ENCODE results near the gene ZFYVE26.
"Not testable (repeated sequence)": the region's sequence is repeated elsewhere in the genome, so short reads cannot be mapped to it uniquely, and the experiment has no call there.

The ZFYVE26 gene

DNA sequence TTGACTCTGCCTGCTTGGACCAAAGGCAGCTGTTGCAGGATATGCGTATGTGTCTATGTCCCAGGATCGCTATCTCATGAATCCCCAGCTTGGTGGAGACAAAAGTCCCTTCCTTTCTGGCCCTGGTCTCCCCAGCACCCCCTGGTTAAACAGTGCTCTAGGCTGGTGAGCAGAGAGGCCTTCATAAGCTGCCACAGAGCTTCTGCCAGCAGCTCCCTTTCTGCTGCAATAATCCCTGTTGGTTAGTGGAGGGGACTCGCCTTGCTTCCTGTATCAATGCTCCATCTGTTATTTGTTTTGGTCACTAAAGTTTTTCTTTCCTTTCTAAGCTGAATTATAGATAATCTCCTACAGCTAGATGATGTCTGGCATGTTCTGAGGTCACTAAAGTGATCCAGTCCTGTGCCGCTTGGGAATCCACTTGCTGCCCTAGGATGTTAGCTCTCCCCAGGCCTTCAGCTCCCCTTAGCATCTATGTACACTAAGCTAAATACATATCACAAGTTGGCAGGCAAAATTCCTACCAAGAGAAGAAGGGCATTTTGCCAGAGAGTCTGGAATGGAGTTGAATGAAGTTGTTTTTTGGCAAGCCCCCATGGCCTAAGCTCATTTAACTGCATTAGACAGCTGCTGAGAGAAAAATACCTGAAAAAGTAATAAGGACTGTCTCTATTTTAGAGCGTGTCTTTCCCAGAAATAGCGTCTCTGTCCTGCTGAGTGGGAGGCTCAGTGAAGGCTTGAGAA is 66.9 kb downstream of the ZFYVE26 start:
- no peak for DNase-seq (ENCODE audit: low read depth in 3 of 3)

DNA sequence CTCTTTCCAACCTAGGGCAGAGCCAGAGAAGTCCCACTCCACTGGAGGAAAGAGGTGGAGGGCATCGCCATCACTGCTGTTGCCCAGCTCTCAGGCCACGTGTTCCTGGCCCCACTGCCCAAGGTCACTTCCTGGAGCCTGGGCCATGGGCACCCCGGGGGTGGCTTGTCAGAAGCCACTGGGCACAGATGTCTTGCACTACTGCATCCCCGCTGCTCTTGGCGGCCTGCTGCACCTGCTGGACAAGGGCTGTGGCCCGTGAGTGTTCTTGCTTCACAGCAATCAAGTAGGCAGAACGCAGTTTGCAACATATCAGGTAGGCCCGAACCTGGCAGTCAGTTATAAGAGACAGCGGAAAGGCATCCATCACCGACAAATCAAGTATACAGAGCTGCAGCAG is 68.1 kb downstream of the ZFYVE26 start:
- DNase-seq (ENCODE audit: low read depth in 3 of 3): no peak

DNA sequence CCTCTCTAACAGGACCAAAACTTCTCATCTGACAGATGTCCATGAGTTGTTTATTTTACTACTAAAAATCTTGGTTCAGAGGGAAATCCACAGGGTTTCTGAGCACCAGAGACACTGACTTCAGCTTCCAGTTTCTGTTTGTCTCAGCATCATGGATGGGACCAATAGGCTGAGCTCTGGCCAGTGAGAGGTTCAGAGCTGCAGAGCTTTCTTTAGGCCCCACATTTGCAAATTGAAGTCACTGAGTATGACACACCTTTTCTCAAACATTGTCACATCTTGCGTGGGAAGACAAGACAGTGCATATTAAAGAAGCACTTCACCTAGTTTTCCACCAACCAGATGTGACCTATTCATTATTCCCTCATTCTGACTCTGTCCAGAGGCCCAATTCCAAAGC is 69.5 kb downstream of the ZFYVE26 start:
- DNase-seq (ENCODE audit: low read depth in 3 of 3): peak in 2 of 3 donors; percentile 2 to 12

DNA sequence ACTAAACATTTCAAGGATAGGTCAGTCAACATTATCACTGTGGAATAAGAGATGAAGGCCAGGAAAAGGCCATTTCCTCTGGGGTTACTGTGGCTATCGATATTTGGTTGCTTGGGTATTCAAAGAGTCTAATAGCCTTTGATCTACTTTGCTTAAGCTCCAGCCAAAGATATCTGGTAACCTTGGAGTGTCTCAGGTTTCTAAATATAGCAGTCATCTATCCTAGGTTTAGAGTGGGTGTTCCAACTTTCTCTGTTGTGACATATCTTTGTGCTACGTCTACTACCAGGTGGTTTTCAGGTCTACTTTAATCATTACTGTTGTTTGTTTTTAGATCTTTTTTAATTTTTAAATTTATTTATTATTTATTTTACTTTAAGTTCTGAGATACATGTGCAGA is 72.3 kb downstream of the ZFYVE26 start:
- no peak for DNase-seq (ENCODE audit: low read depth in 3 of 3)

DNA sequence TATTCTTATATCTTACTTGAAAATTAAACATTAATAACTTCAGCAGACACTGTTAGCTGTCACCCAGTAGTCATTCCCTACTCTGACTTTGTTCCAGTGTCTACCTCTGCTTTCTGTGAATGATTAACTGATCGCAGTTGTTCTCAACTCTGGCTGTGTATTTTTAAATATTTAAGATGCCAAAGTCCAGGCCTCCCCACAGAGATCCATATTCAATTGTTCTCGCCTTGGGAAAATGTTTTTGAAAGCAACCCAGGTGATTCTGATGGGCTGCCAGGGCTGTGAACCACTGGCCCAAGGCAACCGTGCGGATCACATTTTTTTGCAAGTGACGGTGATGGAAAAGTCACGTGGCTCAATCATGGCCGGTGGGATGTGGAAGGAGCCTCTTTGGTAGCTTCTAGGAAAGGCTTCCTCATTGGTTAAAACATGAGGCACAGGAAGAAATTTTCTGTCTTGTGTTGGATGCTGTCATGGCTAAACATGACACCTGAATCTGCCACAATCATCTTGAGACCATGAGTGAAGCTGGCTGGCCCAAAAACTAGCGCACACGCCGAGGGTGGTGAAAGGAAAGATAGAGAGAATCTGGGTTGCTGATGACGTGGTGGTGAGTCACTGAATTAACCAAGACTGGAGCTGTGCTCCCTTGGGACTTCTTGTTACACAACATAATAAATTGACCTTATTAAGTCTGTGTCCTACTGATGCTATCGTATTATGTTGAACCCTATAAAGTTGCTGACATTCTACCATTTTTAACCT is 77.5 kb downstream of the ZFYVE26 start:
- DNase-seq (ENCODE audit: low read depth in 3 of 3): no peak

DNA sequence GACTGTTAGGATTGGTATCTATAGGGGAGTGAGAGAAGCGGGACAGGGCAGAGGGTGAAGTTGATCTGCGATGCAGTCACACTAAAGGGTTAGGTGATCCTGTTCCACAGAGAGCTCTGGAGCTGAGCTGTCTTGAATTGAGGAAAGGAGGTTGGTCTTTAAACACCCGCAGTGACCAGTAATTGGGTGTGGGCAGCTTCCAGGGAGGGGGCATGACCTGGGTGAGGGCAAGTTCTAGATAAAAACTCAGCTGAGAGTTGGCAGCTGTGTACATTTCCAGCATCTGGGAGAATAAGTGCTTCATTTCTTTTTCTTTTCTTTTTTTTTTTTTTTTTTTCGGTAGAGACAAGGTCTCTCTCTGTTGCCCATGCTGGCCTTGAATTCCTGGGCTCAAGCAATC is 79.6 kb downstream of the ZFYVE26 start:
- DNase-seq (ENCODE audit: low read depth in 3 of 3): no peak

DNA sequence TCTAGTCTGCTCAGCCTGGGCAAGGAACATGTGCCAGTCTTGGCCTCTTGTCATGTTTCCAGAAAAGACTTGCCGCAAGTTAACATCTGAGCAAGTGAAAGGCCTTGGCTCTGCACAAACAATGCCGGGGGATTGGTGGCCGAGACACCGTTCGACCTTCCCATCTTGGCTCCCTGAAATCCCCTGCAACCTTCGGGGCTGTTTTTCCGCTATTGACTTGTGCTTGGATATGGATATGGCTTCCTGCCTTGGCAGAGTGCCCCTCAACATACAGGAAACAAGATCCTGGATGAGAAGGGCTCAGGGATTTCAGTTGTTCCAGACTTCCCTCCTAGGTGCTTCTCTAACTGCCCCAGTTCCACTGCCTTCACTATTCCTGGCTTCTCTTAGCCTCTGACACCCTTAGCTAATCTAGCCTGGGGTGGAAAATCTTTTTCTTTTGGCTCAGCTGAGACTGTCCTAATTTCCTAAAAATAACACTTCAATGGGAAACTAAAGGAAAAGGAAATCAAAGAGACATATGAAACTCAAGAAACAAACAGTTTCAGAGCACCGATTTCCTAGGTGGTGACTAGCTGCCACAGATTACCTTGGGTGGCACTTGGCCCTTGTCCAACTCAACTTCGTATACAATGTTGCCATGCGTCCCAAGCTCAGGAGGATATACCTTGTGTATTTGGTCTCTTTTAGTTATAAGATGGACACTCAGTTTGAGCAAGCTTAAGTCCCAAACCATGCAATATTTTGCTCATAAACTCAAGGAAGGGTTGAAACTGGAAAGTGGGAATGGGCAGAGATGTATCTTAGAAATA is 80.8 kb downstream of the ZFYVE26 start:
- no peak for DNase-seq (ENCODE audit: low read depth in 3 of 3)

DNA sequence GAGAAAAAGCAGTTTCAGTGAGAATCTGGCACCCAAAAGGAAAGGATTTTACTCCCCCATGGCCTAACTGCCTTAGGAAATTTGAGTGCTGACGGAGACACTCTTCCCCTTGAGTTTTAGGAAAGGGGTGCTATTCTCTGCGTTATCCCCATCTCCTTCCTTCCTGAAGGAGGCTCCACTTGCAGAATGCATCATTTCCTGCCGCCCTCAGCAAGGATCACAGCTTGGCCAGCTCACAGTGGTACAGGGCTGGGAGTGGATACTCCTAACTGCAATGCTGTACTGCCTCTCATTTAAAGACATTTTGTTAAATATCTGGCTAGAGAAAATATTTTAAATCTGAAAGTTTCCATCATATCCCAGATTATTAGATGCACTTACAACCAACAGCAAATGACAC is 81.7 kb downstream of the ZFYVE26 start:
- no peak for DNase-seq (ENCODE audit: low read depth in 3 of 3)

DNA sequence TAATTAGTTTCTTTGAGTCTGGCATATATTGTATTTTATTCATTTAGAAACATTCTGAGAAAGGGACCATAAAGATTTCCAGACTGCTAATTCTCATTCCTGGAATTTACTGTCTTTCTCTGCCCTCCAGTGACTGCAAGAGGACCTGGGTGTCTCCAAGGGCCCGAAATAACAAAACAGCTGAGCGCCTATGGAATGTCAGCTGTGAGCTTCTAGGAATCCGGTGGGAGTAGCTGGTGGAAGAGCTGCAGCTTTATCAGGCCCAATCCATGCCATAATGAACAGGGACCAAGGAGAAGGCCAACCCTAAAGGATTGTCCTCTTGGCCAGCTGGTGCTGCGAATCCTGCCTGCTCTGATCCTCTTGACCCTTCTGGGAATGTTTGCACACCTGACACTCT is 82.8 kb downstream of the ZFYVE26 start:
- no peak for DNase-seq (ENCODE audit: low read depth in 3 of 3)

DNA sequence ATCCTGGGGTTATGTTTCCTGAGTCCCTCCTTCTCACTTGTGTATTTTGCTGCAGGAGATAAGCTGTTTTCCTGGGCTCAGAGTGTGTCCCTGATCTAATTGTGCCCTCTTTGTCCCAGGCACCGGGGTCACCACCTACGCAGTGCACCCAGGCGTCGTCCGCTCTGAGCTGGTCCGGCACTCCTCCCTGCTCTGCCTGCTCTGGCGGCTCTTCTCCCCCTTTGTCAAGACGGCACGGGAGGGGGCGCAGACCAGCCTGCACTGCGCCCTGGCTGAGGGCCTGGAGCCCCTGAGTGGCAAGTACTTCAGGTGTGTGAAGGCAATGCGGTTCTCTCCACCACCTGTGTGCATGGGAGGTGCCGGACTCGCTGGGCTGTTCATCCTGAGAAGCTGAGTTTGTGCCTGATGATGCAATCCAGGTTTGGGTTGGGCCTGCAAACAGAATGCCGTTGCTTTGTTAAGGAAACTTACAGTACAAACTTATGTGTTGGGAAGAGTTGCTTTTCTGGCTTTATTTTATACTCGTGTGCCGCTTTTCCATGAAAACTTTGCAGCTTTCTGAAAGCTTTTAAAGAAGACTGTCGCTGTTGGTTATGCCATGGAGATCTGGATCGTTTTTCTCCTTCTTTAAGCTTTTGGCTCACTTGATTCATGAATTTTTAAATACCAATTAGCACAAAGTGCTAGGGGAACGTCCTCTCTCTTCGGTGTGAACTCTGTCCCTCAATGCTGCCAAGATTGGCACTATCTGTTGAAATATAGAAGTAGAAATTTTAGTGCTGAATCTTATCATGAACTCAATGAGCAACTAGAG is 87.1 kb downstream of the ZFYVE26 start:
- no peak for DNase-seq (ENCODE audit: low read depth in 3 of 3)

DNA sequence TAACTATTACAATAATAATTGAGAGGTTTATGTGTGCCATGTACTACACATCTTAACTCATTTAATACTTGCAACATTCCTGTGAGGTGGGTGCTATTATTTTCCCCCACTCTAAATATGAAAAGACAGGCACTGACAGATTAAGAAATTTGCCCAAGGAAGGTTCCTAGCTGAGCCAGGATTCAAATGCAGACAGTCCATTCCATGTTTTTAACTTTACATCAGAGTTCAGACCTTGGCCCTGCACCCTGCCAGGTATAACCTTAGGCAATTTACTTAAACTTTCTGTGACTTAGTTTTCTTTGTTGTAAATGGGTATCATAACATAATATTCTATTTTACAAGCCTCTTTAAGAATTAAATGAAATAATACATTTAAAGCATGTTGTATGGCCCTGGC is 88.1 kb downstream of the ZFYVE26 start:
- DNase-seq (ENCODE audit: low read depth in 3 of 3): no peak

DNA sequence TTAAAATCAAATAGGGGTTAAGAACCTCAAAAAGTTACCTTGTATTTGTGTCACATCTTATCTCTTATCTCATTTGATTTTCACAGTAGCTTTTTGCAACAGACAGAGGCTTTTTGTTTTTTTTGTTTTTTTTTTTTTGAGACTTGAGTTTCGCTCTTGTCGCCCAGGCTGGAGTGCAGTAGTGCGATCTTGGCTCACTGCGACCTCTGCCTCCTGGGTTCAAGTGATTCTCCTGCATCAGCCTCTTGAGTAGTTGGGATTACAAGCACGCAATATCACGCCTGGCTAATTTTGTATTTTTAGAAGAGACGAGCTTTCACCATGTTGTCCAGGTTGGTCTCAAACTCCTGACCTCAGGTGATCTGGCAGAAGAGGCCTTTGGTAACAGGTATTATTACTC is 89.0 kb downstream of the ZFYVE26 start:
- DNase-seq (ENCODE audit: low read depth in 3 of 3): no peak

DNA sequence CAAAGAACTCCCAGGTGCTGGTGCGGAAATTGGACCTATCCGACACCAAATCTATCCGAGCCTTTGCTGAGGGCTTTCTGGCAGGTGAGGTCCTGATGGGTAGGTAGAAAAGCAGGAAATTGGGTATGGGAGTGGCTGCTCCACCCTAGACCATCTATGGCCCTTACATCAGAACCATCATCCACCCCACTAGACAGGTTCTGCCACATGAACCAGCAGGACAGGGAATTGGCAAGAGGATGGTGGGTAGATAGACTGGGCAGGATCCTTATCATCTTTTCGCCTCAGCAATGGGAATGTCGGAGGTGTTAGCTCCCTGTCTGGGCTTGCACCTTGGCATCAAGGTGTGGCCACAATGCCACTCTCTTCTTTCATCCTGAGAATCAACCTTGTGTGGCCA is 91.2 kb downstream of the ZFYVE26 start:
- no peak for DNase-seq (ENCODE audit: low read depth in 3 of 3)

DNA sequence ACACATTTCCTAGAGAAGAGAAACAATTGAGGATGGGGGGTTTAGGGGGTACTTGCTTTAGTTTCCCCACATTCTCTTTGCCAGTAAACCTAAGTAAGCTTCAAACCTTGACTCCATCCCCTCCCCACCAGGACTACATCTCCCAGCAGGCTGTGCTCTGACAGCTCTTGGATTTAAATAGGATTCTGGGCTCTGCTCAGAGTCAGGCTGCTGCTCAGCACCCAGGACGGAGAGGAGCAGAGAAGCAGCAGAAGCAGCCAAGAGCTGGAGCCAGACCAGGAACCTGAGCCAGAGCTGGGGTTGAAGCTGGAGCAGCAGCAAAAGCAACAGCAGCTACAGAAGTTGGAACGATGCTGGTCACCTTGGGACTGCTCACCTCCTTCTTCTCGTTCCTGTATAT is 94.1 kb downstream of the ZFYVE26 start:
- no peak for DNase-seq (ENCODE audit: low read depth in 3 of 3)

DNA sequence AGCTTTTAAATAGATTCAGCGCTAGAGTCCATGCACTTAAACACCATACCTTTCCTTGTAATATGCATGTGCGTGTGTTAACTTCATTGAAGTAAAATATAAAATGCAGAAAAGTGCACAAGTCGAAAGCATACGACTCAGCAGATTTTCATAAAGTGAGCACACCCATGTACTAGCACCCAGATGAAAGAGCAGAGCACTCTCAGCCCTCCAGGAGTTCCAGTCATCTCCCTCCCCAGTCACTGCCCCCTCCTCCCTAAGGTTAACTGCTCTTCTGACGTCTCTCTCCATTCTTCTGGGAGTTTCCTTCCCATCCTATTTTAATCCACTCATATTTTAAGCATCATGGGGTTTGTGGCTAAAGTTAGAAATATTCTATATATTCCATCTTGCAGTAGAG is 94.5 kb downstream of the ZFYVE26 start:
- no peak for DNase-seq (ENCODE audit: low read depth in 3 of 3)

DNA sequence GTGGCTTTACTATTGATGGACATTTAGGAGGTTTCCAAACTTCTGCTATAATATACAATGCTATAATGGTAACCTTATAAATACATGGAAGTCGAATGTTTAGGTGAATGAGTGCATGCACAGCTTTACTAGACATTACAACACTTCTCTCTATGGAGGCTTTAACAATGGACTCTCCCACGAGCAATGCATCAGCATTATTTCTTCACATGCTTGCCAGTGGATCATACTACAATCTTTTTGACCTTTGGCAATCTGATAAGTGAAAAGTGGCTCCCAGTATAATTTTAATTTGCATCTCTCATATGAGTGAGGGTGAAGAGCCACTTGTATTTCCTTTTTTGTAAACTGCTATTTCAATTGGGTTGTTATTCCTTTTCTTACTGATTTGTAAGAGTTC is 96.5 kb downstream of the ZFYVE26 start:
- no peak for DNase-seq (ENCODE audit: low read depth in 3 of 3)

DNA sequence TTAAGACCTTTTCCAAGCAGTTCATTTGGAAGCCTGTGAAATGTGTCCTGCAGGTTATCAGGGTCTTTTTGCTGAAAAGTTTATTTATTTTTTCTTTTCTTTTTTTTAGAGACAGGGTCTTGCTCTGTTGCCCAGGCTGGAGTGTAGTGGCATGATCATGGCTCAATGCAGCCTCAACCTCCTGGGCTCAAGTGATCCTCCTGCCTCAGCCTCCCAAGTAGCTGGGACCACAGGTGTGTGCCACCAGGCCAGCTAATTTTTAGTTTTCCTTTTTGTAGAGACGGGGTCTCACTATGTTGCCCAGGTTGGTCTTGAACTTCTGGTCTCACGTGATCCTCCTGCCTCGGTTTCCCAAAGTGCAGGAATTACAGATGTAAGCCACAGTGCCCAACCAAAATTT is 97.0 kb downstream of the ZFYVE26 start:
- DNase-seq (ENCODE audit: low read depth in 3 of 3): not testable (repeated sequence)

DNA sequence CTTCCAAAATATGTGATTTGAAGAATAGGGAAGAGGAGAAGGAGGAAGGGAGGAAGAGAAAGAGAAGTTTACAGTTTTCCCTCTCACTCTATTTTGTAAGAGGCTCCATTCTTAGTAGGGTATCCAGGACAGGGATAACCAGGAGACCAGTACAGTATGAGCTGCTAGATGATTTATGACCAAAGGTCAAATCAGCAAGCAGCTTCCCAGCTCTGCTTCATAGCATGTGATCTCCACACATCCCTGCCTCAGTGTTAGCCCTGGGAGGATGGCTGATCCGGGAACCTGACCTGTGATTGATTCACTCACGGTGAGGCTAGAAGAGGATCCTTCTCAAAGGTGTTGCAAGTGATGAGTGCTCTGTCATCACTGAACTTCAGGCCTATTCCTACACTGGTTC is 98.1 kb downstream of the ZFYVE26 start:
- DNase-seq (ENCODE audit: low read depth in 3 of 3): no peak

DNA sequence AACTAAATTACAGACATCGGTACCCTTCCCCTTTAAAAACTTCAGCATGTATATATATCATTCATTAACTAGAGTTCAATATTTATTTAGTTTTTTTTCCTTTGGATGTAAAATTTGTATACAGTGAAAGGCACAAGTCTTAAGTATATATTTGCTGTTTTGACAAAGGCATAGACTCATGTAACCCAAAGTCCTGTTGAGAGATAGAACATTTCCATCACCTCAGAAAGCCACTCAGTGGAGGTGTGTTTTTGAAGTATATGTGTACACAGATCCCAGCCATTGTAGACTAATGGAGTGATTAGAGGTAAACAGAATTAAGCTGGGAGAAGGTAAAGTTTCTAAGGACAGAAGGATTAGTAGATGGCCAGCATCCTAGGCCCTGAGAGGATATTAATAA is 99.3 kb downstream of the ZFYVE26 start:
- DNase-seq (ENCODE audit: low read depth in 3 of 3): no peak

DNA sequence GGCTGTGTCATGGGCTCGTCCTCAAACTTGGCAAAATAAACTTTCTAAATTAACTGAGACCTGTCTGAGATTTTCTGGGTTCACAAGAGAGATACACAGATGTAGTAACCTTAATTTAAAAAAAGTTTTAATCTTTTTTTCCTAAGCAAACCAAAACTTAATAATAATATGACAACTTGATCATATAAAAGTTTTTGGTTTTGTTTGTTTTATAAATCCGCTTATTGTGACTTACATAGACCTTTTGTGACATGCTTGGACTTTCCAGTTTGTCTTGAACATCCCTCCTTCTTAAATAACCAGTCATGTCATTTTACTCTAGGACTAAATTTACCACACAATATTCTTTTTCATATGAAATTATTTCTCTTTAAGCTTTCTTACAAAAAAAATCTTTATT is 106.2 kb downstream of the ZFYVE26 start:
- DNase-seq (ENCODE audit: low read depth in 3 of 3): no peak

DNA sequence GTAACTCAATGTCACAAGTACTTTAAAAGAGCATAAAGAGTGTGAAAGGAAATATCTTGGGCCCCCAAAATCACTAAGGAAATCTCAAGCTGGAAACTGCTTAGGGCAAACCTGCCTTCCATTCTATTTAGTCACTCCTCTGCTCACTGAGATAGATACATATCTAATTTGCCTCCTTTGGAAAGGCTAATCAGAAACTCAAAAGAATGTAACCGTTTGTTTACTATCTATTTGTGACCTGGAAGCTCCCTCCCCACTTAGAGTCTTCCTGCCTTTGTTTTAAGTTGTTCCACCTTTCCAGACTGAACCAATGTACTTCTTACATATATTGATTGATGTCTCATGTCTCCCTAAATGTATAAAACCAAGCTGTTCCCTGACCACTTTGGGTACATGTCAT is 106.6 kb downstream of the ZFYVE26 start:
- not testable (repeated sequence) for DNase-seq (ENCODE audit: low read depth in 3 of 3)

DNA sequence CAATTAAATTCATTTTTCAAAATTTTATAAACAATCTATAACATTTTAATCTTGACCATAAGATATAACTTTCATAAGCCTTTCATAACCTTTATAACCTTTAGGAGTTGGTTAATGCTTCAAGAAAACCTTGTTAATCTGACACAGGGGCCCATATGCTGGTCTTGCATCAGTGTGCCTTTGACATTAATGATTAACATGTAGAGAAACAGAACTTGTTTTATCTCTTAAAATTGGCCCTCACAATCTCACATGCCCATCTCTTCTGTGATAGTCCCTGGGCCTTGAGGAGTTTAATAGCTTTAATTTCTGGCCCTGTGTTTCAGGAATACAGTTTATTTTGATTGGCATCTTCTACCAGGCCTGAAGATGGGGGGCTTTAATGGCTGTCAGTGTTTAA is 107.0 kb downstream of the ZFYVE26 start:
- DNase-seq (ENCODE audit: low read depth in 3 of 3): not testable (repeated sequence)

Data from stimulated activated CD4-positive, alpha-beta T cell treated with anti-CD3 and anti-CD28 coated beads, TNF-alpha, amount 100 ng/mL, for 48 hours (primary cell).